ENCODE measurements around the gene SOX10.
A peak's percentile ranks its signal among the peaks of the same experiment; 100 is the strongest.

SOX10 gene

GRCh38 chr22:38016182-38017151 lies 32.1 kb upstream of the SOX10 start:
- DNase-seq: no peak

DNA sequence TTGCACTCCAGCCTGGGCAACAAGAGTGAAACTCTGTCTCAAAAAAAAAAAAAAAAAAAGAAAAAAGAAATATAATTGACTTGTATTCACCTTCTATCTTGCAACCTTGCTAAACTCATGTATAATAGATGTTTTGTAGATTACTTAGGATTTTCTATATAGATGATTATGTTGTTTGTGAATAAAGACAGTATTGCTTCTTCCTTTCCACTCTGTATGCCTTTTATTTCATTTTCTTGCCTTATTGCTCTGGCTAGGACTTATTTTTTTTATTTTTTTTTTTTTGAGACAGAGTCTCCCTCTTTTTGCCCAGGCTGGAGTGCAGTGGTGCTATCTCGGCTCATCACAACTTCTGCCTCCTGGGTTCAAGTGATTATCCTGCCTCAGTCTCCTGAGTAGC lies 29.7 kb upstream of the SOX10 start:
- no peak for DNase-seq

DNA sequence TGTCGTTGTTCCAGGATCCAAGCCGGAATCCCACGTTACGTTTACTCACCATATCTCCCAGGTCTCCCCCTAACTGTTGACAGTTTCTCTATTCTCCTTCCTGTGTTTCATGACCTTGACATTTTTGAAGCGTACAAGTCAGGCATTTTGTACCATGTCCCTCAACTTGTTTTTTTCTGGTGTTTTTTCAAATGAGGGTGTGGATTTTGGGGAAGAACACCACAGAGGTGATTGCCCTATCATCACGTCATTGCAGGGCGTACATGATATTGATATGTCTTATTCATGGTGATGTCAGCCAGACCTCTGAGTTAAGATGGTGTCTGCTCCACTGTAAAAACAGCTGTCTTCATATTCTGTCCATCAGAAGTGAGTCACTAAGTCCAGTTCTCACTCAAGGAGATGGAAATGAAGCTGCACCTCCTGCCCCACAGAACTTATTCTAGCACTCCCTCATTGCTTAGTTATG lies 28.3 kb upstream of the SOX10 start:
- no peak for DNase-seq

DNA sequence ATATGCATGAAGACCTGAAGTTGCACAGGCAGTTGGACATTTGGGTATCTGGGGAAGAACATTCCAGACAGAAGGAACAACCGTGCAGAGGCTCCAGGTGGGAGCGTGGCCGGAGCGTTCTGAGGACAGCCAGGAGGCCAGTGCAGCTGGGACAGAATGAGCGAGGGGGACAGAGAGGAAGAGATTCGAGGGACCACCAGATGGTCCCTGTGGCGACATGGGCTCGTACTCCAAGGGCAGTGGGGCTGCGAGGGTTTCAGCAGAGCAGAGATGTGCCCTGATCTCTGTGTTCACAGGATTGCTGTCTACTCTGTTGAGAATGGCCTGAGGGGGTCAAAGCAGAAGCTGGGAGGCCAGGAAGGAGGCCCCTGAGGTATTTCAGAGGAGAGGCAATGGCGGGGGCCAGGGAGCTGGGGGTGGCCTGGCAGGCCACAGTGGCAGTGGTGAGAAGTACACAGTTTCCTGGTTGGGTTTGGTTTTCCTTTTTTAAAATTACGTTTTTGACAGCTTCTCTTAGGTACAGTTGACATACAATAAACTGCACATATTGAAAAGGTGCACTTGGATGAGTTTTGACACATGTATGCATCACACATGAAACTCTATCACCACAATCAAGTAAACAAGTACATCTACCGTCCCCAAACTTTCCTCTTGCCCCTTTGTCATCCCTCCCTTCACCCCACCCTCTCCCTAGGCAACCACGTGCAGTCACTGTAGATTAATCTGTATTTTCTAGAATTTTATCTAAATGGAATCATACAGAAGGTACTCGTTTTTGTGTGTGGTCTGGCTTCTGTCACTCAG lies 24.8 kb upstream of the SOX10 start:
- DNase-seq: no peak

- DNase-seq: no peak
Observed at GRCh38 chr22:38007330-38007902, 23.1 kb upstream of the SOX10 start.

DNA sequence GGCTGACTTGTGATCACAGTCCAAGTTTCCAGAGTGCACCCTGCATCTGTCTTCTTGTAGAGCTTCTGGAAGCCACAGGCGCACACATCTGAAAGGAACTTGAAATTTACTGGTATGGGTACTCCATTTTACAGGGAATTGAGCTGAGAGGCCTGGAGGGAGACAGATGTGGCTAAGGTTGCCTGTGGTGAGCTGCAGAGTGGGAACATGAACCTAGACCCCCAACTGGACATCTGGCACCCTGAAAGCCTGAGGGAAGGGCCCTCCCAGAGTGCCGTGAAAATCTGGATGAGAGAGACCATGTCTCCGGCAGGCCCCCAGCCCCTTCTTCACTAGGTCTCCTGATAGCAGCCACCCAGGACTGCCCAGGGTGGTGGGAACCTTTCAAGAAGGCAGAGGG lies 22.6 kb upstream of the SOX10 start:
- DNase-seq: no peak

DNA sequence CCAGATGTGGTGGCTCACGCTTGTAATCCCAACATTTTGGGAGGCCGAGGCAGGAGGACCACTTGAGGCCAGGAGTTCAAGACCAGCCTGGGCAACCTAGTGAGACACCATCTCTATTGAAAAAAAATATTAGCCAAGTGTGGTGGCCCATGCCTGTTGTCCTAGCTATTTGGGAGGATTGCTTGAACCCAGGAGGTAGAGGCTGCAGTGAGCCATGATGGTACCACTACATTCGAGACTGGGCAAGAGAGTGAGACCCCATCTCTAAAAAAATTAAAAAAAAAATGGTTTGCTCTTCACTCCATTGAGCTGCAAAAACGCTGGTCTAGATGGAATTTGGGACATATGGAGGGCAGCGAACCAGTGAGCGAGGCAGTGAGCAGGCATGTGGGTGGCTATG lies 21.6 kb upstream of the SOX10 start:
- no peak for DNase-seq

GRCh38 chr22:37999640-38000272 lies 15.4 kb upstream of the SOX10 start:
- peak; percentile 17 for DNase-seq

- no peak for DNase-seq
Observed at GRCh38 chr22:37999236-37999635, 14.9 kb upstream of the SOX10 start.

- no peak for DNase-seq
Observed at GRCh38 chr22:37998543-37998942, 14.2 kb upstream of the SOX10 start.

DNA sequence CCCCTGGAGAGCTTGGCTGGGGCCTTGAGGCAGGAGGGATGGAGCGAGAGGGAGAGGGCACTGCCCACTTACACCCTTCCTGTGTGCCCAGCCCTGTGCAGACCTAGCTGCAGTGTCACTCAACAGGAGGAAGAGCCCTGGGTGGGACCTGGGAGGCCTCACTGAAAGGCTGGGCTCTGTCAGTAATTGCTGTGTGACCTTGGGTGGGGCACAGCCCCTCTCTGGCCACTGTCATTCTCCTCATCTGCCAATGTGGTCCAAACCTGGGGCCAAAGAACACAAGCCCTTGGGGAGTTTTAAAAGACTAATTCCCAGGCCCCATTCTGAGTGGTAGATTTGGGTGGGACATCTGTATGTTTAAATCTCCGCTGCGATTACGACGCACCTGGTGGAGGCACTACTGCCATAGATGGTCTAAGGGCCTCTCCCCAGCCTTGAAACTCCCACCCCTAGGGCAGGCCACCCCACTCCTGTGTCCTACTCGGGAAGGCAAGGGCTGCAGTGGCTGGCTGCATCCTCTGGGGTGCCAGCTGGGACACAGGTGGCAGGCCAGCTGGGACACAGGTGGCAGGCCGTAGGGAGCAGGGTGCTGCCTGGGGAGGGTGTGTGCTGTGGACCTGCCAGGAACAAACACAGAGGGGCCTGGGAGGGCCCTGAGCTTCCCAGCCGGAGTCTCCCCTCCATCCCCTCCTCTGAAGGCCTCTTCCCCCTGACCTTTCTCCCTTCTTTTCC lies 12.3 kb upstream of the SOX10 start:
- peak; percentile 24 for DNase-seq

- no peak for DNase-seq
Observed at GRCh38 chr22:37996079-37996478, 11.7 kb upstream of the SOX10 start.

GRCh38 chr22:37995460-37995859 lies 11.1 kb upstream of the SOX10 start:
- no peak for DNase-seq

- no peak for DNase-seq
Observed at GRCh38 chr22:37994982-37995381, 10.6 kb upstream of the SOX10 start.

GRCh38 chr22:37994049-37994448 lies 9.7 kb upstream of the SOX10 start:
- no peak for DNase-seq

- DNase-seq: no peak
Observed at GRCh38 chr22:37991731-37992442, 7.5 kb upstream of the SOX10 start.

DNA sequence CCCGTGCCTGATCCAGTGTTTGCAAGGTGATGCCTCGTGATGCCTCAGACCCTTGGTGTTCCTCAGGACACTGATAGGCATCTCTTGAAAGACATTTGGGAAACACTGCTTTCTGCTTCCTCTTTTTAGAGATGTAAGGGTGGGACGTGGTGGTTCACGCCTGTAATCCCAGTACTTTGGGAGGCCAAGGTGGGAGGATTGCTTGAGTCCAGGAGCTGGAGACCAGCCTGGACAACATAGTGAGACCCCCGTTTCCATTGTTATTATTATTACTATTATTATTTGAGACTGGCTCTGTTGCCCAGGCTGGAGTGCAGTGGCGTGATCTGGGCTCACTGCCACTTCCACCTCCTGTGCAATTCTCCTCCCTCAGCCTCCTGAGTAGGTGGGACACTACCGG lies 6.5 kb upstream of the SOX10 start:
- DNase-seq: no peak

GRCh38 chr22:37990301-37990700 lies 5.9 kb upstream of the SOX10 start:
- no peak for DNase-seq

- DNase-seq: no peak
Observed at GRCh38 chr22:37989146-37990045, 5.0 kb upstream of the SOX10 start.

DNA sequence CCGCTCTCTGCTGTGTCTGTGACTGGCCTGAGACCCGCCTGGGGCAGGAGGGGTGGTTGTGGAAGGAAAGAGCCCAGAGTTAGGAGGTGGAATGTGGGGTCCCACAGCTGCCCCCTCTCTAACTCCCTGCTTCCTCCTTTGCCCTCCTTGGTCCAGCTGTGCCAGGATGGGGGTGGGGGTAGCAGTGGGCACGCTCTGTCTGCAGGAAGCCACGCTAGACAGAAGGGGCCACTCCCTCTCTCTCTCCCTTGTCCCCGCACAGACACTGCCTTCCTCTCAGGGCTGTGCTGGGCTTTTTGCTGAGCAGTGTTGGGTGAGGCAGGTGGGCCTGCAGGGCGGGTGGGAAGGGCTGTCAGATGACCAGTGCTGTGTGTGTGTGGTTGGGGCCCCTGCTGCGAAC lies 2.0 kb upstream of the SOX10 start:
- no peak for DNase-seq

Measured in NCI-H1694 (cell line).